ENCODE results near the gene ASCC3. TPM values are rescaled to one million over a fixed set of nuclear protein-coding genes. Genes with fewer than 3 reads are reported as not detected.

ASCC3 gene
- total and polyA plus RNA-seq, 2 of the 4 experiments (the other 2 are of a cell fraction), result 25.8 to 104 TPM

- no peak overlapping the region for H4K5ac ChIP-seq (ENCODE audit: low read depth, low read length)
- H3K4me2 ChIP-seq (ENCODE audit: low read depth, low read length), result no peak overlapping the region
- no peak overlapping the region for H2AK5ac ChIP-seq (ENCODE audit: low read depth, low read length)
- no peak overlapping the region for H3K4me3 ChIP-seq (ENCODE audit: insufficient read depth, low read depth, low read length)
- no peak overlapping the region for H3K14ac ChIP-seq (replicated peaks; ENCODE audit: low read depth, low read length)
- in situ Hi-C loops (cut with MboI; ENCODE audit: low sequenced_read_pairs), result no loop called here
- H3K4ac ChIP-seq (ENCODE audit: low read depth, low read length), result no peak overlapping the region
- H4K20me1 ChIP-seq (ENCODE audit: insufficient read depth, low read length), result no peaks in the 10 kb centered on the region
- intact Hi-C loops (cut with micrococcal nuclease), result no loop called here
- H3K9me3 ChIP-seq (ENCODE audit: control insufficient read depth, insufficient read depth, low read length), result no peaks in the 10 kb centered on the region
- dilution Hi-C loops (cut with HindIII; ENCODE audit: low sequenced_read_pairs, unreplicated experiment), result no loop called here
- DNase-seq (no peak), ATAC-seq (ENCODE audit: low read depth) (no peak)
- no peak overlapping the region for H2AK9ac ChIP-seq (replicated peaks; ENCODE audit: low read depth, low read length, poor library complexity)
- ChIA-PET CTCF (no interaction called here), POLR2A (ENCODE audit: unreplicated experiment) (no interaction called here)
- no peaks in the 10 kb centered on the region for H3K9me1 ChIP-seq (ENCODE audit: insufficient read depth, low read length)
- H3K56ac ChIP-seq (ENCODE audit: extremely low read depth, insufficient read depth, low read length), result no peak overlapping the region
- H3K18ac ChIP-seq (ENCODE audit: low read depth, low read length), result no peak overlapping the region
- no peak overlapping the region for H2BK15ac ChIP-seq (ENCODE audit: low read depth, low read length)
- no peak overlapping the region for H2AFZ ChIP-seq (replicated peaks; ENCODE audit: low read length, poor library complexity)
- H3K9ac ChIP-seq (ENCODE audit: low read depth, low read length), result no peak overlapping the region
- H2BK120ac ChIP-seq (ENCODE audit: low read depth, low read length), result no peak overlapping the region
- TF ChIP-seq MAZ (IDR thresholded peaks at IDR 0.05; ENCODE audit: borderline replicate concordance, low read depth, low read length) (no peak), CEBPB (IDR thresholded peaks at IDR 0.05; ENCODE audit: low read depth, low read length) (no peak), RFX5 (IDR thresholded peaks at IDR 0.05; ENCODE audit: low read depth, low read length) (no peak), RCOR1 (IDR thresholded peaks at IDR 0.05; ENCODE audit: insufficient replicate concordance, low read length) (no peak), ELK1 (IDR thresholded peaks at IDR 0.05; ENCODE audit: borderline replicate concordance, low read depth, low read length) (no peak), USF2 (IDR thresholded peaks at IDR 0.05; ENCODE audit: low read depth, low read length) (no peak), CHD1 (IDR thresholded peaks at IDR 0.05; ENCODE audit: low read depth, low read length) (no peak), POLR2A (IDR thresholded peaks at IDR 0.05; ENCODE audit: low read depth, low read length) (no peak), MAFK (IDR thresholded peaks at IDR 0.05; ENCODE audit: low read depth, low read length) (no peak), CTCF (conservative IDR thresholded peaks at IDR 0.05; ENCODE audit: low read depth, low read length) (no peak), FOS (IDR thresholded peaks at IDR 0.05; ENCODE audit: low read depth, low read length) (no peak), SMC3 (IDR thresholded peaks at IDR 0.05; ENCODE audit: low read depth, low read length) (no peak), RAD21 (IDR thresholded peaks at IDR 0.05; ENCODE audit: low read length) (no peak), NFE2L2 (IDR thresholded peaks at IDR 0.05; ENCODE audit: low read depth, low read length) (no peak), MXI1 (IDR thresholded peaks at IDR 0.05; ENCODE audit: borderline replicate concordance, low read depth, low read length) (no peak)
- H2BK20ac ChIP-seq (ENCODE audit: low read depth, low read length), result no peak overlapping the region
- BruUV-seq (replicated peaks), result no TSS peak
- no CpG with 5 or more reads among the region's 2 CpGs for WGBS, 2 experiments (ENCODE audit: extremely low coverage in 2 of 2, insufficient read length in 1 of 2)
- no peaks in the 10 kb centered on the region for H3K36me3 ChIP-seq (ENCODE audit: control insufficient read depth, insufficient read depth, low read length)
- H3K27ac ChIP-seq (ENCODE audit: insufficient read depth, low read length), result no peak overlapping the region
- H2BK5ac ChIP-seq (ENCODE audit: low read depth, low read length, poor library complexity, severe bottlenecking), result no peak overlapping the region
- H4K8ac ChIP-seq (ENCODE audit: low read depth in 2 of 2, low read length in 2 of 2), result no peak overlapping the region
- H4K91ac ChIP-seq (ENCODE audit: insufficient read depth, low read depth, low read length), result no peak overlapping the region
- no peaks in the 10 kb centered on the region for H3K4me1 ChIP-seq (ENCODE audit: control insufficient read depth, insufficient read depth, low read length)
- no peaks in the 10 kb centered on the region; a peak in 1 of 4 replicates for H3K79me1 ChIP-seq (ENCODE audit: low read depth in 1 of 2, low read length in 2 of 2)
- no peaks in the 10 kb centered on the region for H3K27me3 ChIP-seq (ENCODE audit: control insufficient read depth, insufficient read depth, low read length)
- H3K23ac ChIP-seq (ENCODE audit: low read depth, low read length), result no peak overlapping the region
Observed at GRCh38 chr6:100673641-100674040, 207.5 kb downstream of the ASCC3 start.
